Stimulated activated CD4-positive, alpha-beta T cell treated with anti-CD3 and anti-CD28 coated beads, Interleukin-15, amount 100 ng/mL, for 24 hours (primary cell): ENCODE data around the gene CDR2L.
"Not testable (repeated sequence)": the region's sequence is repeated elsewhere in the genome, so short reads cannot be mapped to it uniquely, and the experiment has no call there.

Experiments
- DNase-seq: peaks from one replicate; pipeline ENCODE4 v3.0.0-alpha.2; 2020

Gene CDR2L

DNA sequence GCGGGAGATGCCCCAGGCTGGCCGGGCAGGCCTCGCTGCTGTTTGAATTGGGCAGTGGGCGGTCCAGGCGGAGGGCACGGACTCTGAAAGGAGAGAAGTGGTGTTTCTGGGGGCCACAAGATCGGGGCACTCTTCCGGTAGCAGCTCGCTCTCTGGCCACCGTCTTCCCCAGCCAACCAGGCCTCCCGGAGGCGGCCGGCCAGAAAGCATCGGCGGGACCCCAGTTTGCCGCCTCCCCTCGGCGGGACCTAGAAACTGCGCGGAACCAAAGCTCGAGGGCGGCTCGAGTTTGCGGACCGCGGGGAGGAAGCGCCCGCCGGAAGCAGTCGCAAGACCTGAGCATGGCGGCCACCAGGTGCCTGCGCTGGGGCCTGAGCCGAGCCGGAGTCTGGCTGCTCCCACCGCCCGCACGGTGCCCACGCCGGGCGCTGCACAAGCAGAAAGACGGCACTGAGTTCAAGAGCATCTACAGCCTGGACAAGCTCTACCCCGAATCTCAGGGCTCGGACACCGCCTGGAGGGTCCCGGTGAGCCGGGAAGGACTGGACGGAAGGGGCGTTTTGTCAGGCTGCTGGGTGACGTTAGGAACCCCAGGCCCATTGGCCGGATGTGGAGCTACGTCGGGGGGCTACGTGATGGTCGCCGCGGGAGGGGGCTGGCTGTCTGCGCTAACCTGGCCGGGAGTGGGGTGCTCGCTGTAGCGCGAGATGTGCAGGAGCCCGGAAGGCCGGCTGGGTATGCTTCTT is 25.1 kb downstream of the CDR2L start, which contains the start of gene MRPL58:
TSS of gene MRPL58 (plus strand) at position 325 of the 746 bp plus-strand sequence. CDS start at position 342, 17 bp downstream.
- DNase-seq: peak; percentile 88

DNA sequence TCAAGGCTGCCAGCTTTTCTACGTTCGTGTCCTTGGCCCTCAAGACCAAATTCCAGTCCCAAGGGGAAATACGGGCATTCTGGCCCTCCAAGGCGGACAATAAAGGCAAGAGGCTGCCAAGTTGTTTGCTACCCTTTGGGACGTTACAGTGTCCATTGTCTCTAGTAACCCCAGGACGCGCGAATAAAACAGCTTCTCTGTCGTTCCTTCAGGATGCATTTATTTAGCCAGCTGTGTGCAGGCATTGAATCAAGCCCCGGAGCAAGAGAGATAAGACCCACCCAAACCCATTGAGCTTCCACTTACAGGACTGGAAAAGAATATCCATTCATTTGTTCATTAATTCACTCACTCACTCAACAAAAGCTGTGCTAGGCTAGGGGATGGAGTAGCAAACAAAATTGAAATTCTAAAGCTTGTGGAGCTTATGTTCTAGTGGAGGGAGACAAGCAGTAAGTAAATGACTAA is 25.7 kb downstream of the CDR2L start:
- DNase-seq: no peak

DNA sequence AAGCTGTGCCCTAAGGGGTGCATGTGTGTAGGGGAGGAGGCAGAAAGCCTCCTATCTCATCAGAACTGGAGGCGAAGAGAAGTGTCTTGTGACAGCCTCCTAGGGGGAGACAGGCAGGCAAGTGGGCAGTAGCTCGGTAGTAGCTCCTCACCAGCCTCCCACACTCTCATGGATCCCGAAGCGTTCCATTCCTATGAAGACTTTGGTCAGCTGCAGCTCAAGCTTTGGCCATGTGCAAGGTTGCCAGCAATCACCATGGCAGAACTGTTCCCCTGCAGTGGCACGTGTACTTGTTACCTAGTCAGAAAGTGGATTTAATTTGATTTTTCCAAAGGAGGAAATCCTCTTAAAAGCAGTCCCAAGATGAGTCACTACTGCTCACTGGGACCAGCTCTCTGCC is 31.7 kb downstream of the CDR2L start:
- DNase-seq: no peak

DNA sequence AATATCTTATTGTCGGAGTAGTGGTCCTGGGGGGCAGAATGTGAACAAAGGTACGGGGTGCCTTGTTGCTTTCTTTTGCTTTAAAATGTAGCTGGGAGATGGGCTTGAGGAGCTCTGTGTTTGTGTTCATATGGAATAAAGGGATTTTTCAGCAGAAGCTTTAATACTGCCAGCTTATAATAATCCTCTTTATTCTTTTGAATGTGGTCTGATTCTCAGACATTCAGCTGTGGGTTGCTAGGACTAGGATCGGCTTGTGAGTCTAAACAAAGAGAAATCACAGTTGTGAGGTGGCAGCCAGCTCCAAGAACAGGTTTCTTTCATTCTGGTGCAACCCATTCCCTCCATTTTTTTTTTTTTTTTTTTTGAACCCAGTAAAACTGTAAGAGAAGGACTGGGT is 32.3 kb downstream of the CDR2L start:
- DNase-seq: no peak

DNA sequence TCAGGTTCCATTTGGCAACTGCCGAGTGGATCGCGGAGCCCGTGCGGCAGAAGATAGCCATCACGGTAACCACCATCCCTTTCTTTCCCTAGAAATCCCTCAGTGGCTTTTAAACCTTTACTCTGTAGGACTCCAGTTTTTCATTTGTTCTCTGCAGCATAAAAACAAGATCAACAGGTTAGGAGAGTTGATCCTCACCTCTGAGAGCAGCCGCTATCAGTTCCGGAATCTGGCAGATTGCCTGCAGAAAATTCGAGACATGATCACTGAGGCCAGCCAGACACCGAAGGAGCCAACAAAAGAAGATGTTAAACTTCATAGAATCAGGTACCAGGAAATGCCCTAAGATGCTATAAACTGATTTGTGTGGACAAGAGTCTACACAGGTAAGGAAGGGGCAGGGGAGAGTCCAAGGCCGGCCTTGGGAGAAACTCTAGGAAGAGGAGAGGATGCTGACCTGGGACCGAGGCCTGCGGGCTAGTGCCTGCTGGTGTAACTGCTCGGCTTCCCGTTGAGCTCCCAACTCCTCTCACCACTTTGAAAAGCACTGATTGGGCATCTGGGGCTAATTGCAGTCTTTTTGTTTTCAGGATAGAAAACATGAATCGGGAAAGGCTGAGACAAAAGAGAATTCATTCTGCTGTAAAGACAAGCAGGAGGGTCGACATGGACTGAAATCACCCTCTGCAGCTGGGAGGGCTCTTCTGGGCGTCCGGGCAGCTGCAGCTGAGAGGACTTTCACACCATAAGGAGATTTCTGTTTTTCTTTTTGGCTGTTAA is 33.1 kb downstream of the CDR2L start:
- no peak for DNase-seq

DNA sequence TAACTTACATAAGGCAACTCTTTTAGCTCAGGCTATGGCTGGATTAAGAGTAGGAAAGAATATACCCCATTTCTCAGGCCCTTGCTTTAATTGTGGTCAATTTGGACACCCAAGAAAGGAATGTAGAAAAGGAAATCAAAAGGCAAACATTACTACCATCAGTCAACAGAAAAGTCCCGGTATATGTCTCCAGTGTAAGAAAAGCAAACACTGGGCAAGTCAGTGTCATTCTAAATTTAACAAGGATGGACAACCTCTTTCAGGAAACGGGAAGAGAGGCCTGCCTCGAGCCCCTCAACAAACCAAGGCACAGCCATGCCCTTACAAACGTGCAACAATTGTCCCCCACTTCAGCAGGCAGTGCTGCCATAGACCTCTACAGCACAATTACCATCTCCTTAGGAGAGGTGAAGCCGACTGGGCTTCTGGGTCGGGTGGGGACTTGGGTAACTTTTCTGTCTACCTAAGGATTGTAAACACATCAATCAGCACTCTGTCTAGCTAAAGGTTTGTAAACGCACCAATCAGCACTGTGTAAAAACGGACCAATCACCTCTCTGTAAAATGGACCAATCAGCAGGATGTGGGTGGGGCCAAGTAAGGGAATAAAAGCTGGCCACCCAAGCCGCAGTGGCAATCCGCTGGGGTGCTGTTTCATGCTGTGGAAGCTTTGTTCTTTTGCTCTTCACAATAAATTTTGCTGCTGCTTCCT is 37.4 kb downstream of the CDR2L start:
- DNase-seq: peak; percentile 54

DNA sequence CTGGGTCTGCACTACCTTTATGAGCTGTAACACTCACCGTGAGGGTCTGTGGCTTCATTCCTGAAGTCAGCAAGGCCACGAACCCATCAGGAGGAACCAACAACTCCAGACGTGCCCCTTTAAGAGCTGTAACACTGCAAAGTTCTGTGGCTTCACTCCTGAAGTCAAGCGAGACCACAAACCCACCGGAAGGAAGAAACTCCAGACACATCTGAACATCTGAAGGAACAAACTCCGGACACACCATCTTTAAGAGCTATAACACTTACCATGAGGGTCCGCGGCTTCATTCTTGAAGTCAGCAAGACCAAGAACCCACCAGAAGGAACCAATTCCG is 37.9 kb downstream of the CDR2L start:
- DNase-seq: not testable (repeated sequence)

DNA sequence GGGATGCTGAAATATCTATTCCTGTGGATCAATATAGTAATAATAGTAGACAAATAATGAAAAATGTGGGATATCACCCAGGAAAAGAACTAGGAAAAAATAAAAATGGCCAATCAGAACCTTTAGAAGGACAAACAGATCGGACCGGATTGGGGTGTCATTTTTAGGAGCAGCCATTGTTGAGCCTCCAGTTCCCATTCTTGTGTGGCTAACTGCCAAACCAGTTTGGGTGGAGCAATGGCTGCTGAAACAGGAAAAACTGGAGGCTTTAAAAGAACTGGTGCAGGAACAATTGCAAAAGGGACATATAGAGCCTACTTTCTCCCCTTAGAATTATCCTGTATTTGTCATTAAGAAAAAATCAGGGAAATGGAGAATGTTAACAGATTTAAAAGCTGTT is 39.2 kb downstream of the CDR2L start:
- not testable (repeated sequence) for DNase-seq

DNA sequence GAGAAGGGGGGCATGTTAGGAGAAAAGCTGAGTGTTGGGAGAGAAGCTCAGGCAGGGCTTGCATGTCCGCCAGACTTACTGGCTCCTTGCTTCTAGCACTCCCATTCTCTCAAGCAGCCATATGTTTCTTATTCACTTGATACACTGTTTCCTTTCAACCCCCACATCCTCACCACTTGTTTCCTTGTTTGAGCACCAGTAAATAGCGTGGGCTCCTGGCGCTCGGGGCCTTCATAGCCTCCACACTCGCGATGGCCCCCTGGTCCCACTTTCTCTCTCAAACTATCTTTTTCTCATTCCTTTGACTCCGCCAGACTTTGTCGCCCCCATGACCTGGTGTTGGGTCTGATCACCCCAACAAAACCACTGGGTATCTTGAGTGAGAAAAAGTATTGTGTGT is 42.7 kb downstream of the CDR2L start:
- no peak for DNase-seq

DNA sequence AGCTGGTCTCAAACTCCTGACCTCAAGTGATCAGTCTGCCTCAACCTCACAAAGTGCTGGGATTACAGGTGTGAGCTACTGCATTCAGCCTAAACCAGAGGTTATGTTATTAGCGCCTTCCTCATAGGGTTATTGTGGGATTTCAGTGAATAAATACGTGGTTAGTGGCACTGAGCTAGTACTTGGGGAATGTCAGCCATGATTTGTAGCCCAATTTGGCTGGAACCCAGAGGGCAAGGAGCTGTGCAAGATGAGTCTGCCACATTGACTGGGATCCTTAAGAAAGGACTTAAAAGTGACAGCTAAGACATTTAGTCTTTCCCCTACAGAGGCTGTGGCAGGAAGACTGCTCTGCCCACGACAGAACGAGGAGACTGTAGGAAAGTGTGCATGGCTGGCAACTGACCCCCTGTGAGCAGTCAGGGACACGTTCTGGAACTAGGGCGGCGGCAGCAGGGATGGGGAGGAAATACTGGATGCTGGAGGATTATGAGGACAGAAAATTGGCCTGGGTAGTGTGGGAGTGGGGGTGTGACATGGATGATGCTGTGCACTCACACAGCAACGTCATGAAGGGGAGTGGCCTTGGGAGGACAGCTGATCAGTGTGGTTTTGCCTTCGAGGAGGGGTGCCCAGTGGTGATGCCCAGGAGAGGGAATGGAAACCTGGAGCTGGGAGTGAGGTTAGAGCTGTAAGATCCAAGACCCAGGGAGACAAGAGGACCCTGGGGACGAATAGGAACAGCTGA is 44.7 kb downstream of the CDR2L start:
- DNase-seq: peak; percentile 75

DNA sequence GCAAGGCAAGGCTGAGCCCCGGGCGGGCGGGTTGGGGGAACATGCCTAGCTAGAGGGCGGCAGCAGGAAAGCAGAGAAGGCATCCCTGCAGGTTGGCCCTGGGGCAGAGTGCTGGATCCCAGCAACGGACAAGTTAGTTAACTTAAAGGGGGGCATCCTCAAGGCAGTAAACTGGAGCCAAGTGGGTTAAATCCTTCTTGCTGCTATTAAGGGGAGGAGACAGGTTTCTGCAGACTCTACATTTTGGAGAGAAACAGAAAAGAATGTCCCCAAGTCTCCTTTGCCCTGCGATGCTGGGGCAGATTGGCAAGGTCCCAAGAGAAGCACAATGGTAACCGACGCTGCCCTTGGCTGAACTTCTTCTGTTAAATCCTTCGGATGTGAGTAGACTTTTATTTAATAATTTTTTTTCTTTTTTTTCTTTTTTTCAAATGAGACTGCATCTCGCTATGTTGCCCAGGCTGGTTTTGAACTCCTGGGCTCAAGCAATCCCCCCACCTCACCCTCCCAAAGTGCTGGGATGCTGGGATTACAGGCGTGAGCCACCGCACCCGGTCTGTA is 45.4 kb downstream of the CDR2L start:
- DNase-seq: no peak

DNA sequence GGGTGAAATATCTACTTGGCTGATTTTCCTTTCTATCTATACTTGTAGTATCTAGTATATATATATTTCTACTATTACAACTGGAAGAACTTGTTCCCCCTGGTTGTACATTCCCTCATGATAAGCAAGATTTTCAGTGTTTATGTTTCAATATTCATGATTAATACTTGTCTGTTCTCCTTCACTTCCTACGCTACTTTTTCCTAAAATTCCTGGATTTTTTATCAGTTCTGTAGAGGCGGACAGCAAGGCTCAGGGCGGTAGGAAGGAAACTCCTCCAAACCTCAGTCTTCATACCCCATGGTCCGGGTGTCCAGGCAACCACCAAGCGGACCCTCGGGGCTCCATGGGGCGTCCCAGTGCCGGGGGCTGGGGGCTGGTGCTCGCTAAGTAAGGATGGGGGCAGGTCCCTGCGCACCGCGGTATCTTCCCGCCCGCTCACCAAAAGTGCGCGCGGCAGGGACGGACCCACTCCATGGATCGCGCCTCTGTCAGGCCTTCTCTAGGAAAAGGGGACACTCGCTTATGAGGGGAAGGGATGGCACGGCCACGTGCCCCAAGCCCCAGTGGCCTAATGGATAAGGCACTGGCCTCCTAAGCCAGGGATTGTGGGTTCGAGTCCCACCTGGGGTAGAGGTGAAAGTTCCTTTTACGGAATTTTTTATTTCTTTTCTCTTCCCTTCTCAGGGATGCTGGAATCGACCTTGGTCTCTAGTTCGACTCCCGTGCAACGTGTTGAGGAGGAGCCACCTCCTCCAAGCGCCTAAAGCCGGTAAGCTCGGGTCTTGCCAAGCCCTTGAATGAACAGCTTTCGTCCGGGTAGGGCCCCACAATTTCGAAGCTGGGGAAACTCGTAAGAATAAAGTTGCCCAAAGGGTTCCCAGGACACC is 46.2 kb downstream of the CDR2L start:
- DNase-seq: peak; percentile 96

DNA sequence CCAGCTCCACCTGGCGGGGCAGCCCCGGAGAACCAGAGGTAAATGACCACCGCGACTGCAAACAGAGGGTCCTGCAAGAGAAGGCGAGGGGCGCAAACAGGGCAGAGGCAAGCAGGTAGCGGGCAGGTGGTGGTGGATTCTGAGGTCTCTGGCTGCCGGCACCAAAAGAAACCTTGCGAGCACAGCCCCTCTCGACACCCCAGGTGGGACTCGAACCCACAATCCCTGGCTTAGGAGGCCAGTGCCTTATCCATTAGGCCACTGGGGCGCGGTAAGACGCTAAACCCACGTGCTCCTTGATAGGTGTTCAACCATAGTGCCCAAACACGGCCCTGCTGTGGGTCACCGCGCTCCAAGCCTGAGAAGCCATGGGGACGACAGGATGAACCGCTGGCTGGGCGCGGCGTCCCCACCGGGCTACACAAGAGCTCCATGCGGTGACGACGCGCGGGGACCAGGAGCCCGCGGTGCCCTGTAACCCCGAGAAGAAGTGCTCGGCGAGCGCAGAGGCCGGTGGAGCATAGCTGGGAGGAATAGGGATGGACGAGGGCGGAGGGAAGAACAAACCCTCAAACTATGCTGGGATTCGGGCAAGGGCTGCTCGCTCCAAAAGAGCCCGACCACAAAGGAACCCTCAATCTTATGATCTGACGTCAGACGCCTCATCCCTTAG is 46.9 kb downstream of the CDR2L start:
- DNase-seq: peak; percentile 97

DNA sequence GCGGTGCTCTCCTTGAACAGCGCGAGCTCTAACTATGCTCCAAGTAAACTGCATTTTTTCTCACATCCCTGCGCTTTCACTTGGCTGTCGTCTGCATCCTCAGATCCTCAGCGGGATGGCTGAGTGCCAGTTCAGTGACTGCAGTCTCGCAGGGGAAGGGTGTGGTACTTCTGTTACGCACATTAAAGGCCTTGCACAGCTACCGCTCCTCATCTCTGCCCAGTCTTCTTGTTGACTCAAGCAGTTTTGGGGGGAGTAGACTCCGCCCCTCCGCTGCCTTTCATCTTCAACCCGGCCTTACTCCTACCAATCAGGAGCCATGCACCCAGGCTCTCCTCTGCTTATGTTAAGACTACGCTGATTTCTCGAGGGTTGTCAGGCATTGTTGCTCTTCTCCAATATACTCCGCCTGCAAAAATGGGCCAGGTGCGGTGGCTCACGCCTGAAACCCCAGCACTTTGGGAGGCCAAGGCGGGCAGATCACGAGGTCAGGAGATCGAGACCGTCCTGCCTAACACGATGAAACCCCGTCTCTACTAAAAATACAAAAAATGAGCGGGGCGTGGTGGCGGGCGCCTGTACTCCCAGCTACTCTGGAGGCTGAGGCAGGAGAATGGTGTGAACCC is 49.3 kb downstream of the CDR2L start:
- DNase-seq: peak; percentile 79

DNA sequence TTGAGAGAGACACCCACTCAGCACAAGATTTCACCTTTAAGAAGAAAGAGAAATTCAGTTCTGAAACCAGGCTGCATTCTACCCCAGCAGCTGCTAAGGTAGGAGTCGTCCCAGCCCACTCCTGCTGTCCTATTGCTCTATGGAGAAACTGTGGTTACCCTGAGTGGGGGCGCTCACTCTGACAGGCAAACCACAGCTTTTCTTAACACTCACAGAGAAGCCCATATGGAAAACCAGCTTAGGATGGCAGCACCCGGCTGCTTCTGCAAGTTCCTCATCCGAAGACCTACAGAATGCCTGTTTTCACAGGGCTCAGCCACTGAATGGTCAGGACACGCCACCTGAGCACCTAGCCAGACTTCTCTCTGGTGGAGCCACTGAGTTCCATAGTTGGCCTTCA is 51.8 kb downstream of the CDR2L start:
- no peak for DNase-seq

DNA sequence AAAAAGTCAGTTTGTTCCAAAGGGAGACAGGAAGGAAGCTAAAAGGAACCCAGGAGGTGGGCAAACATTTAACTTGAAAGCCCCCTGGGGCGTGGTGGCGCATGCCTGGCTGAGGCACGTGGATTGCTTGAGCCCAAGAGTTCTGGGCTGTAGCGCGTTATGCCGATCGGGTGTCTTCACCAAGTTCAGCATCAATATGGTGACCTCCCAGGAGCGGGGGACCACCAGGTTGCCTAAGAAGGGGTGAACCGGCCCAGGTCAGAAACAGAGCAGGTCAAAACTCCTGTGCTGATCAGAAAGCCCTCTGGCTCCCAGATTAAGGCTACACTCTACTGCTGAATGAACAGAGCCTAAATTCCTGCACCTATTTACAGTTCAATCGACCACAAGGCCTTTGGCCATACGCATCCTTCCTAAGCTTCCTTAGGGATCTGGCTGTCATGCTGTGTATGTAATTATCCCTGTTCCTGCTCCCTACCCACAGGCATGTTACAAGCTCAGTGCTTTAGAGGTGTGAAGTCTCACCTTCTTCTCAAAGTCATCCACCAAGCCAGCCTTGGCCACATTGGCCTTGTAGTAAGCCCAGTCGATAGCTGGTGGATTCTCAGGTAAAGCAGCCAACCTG is 54.3 kb downstream of the CDR2L start:
- DNase-seq: no peak

DNA sequence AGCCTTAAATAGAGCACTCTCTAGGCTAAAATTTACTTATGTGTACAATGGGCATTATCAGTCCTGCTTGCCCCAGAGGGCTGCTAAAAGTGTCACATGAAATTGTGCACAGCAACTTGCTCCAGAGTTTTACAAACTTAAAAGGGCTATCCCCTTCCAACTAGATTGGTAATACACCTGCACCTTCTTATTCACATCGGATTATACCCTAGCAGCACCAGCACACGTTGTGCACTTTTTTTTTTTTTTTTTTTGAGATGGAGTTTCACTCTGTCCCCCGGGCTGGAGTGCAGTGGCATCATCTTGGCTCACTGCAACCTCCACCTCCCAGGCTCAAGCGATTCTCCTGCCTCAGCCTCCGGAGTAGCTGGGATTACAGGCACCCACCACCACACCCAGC is 56.4 kb downstream of the CDR2L start:
- DNase-seq: not testable (repeated sequence)

DNA sequence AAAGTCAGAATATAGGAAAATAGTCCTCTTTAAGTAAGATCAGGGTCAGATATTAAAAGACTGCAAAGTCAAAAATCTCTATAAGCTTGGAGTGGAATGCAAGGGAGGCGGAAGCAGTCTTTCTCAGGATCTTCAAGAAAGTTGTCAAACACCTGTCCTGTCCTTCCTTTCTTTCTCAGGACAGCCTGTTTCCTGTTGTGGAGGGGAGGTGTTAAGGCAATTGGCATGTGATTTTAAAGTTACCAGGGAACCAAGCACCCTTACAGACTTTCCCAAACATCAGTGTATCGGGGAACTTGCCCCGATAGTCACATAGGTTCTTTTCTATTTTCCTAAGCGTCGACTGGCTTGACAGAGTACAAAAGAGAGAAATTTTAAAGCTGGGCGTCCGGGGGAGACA is 57.3 kb downstream of the CDR2L start:
- DNase-seq: no peak

DNA sequence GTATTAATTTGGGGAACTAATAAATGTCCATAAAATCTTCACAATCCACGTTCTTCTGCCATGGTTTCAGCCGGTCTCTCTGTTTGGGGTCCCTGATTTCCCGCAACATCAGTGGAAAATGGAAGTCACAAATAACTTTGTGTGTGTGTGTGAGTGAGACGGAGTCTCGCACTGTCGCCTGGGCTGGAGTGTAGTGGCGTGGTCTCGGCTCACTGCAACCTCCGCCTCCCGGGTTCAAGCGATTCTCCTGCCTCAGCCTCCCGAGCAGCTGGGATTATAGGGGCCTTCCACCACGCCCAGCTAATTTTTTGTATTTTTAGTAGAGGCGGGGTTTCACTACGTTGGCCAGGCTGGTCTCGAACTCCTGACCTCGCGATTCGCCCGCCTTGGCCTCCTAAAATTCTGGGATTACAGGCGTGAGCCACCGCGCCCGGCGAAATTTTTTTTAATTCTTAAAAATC is 58.5 kb downstream of the CDR2L start:
- DNase-seq: not testable (repeated sequence)
